H9 (cell line): ENCODE results near the gene WNT7B. TPM values are rescaled to one million over a fixed set of nuclear protein-coding genes. Genes with fewer than 3 reads are reported as not detected.
A peak's percentile ranks its signal among the peaks of the same experiment; 100 is the strongest.

Experiments used
- DNase-seq: peaks from one replicate; pipeline ENCODE4 v3.0.0-alpha.2; 2017
- H2AFZ ChIP-seq: one replicate; pipeline ENCODE4 v1.6.1; 2013; ENCODE audit warnings: mild to moderate bottlenecking, low read length, control low read depth, moderate library complexity
- H2AK5ac ChIP-seq: 2 replicates; pipeline ENCODE4 v1.6.1; 2013; ENCODE audit warnings: low read length, control low read depth, mixed read lengths; ENCODE audit not compliant: insufficient read length
- H2BK120ac ChIP-seq: one replicate; pipeline ENCODE4 v1.6.1; 2013; ENCODE audit warnings: low read depth, mild to moderate bottlenecking, low read length, control low read depth, inconsistent platforms; ENCODE audit not compliant: poor library complexity, severe bottlenecking
- H2BK12ac ChIP-seq: 2 replicates; pipeline ENCODE4 v1.6.1; 2013; ENCODE audit warnings: low read length, control low read depth, mixed read lengths, low read depth; ENCODE audit not compliant: insufficient read length
- H2BK15ac ChIP-seq: 2 replicates; pipeline ENCODE4 v1.6.1; 2013; ENCODE audit warnings: low read depth, low read length, control low read depth
- H2BK20ac ChIP-seq: one replicate; pipeline ENCODE4 v1.6.1; 2013; ENCODE audit warnings: low read depth, mild to moderate bottlenecking, low read length, control low read depth, inconsistent platforms; ENCODE audit not compliant: poor library complexity, severe bottlenecking
- H2BK5ac ChIP-seq: 2 replicates; pipeline ENCODE4 v1.6.1; 2013; ENCODE audit warnings: low read length, control low read depth, mixed read lengths; ENCODE audit not compliant: insufficient read length
- H3K14ac ChIP-seq: 2 replicates; pipeline ENCODE4 v1.6.1; 2013; ENCODE audit warnings: low read length, control low read depth; ENCODE audit not compliant: insufficient read depth
- H3K18ac ChIP-seq: 2 replicates; pipeline ENCODE4 v1.6.1; 2013; ENCODE audit warnings: low read depth, mild to moderate bottlenecking, mixed read lengths, low read length, control low read depth; ENCODE audit not compliant: insufficient read length
- H3K23ac ChIP-seq: 2 replicates; pipeline ENCODE4 v1.6.1; 2013; ENCODE audit warnings: low read length, control low read depth, mixed read lengths, low read depth; ENCODE audit not compliant: insufficient read length
- H3K23me2 ChIP-seq: 2 replicates; pipeline ENCODE4 v1.6.1; 2013; ENCODE audit warnings: low read depth, mild to moderate bottlenecking, mixed read lengths, low read length, control low read depth; ENCODE audit not compliant: insufficient read length, poor library complexity, severe bottlenecking
- H3K27ac ChIP-seq: 2 replicates; pipeline ENCODE4 v1.5.1; 2013; ENCODE audit warnings: low read length, control low read depth, mixed read lengths, low read depth; ENCODE audit not compliant: insufficient read length
- H3K27me3 ChIP-seq: 2 replicates; pipeline ENCODE4 v1.6.1; 2013; ENCODE audit warnings: low read length, control low read depth, inconsistent platforms; ENCODE audit not compliant: insufficient read depth
- H3K4ac ChIP-seq: 2 replicates; pipeline ENCODE4 v1.6.1; 2013; ENCODE audit warnings: low read depth, mild to moderate bottlenecking, control low read depth, inconsistent platforms, low read length, moderate library complexity
- H3K4me1 ChIP-seq: 2 replicates; pipeline ENCODE4 v1.6.1; 2013; ENCODE audit warnings: low read length, control low read depth, inconsistent platforms; ENCODE audit not compliant: insufficient read depth
- H3K4me2 ChIP-seq: 2 replicates; pipeline ENCODE4 v1.6.1; 2013; ENCODE audit warnings: low read length, control low read depth, mixed read lengths; ENCODE audit not compliant: insufficient read length, insufficient read depth
- H3K56ac ChIP-seq: 2 replicates; pipeline ENCODE4 v1.6.1; 2013; ENCODE audit warnings: low read depth, mild to moderate bottlenecking, mixed read lengths, low read length, control low read depth; ENCODE audit not compliant: insufficient read length
- H3K79me1 ChIP-seq: 2 replicates; pipeline ENCODE4 v1.6.1; 2013; ENCODE audit warnings: low read depth, mild to moderate bottlenecking, moderate library complexity, low read length, control low read depth, inconsistent platforms; ENCODE audit not compliant: insufficient read depth, poor library complexity, severe bottlenecking
- H3K79me2 ChIP-seq: 2 replicates; pipeline ENCODE4 v1.6.1; 2013; ENCODE audit warnings: low read length, control low read depth, inconsistent platforms; ENCODE audit not compliant: insufficient read depth
- H3K9ac ChIP-seq: 2 replicates; pipeline ENCODE4 v1.6.1; 2013; ENCODE audit warnings: low read length, control low read depth, mixed read lengths; ENCODE audit not compliant: insufficient read length; ENCODE audit errors: extremely low read depth
- H3K9me3 ChIP-seq: one replicate; pipeline ENCODE4 v1.6.1; 2013; ENCODE audit warnings: low read depth, low read length, inconsistent platforms; ENCODE audit not compliant: control insufficient read depth
- H3T11ph ChIP-seq: one replicate; pipeline ENCODE4 v1.6.1; 2013; ENCODE audit warnings: mild to moderate bottlenecking, low read length, control low read depth, inconsistent platforms
- H4K20me1 ChIP-seq: one replicate; pipeline ENCODE4 v1.6.1; 2013; ENCODE audit not compliant: control insufficient read depth, insufficient read length, insufficient read depth
- H4K5ac ChIP-seq: 2 replicates; pipeline ENCODE4 v1.6.1; 2013; ENCODE audit warnings: low read depth, mild to moderate bottlenecking, mixed read lengths, low read length, control low read depth; ENCODE audit not compliant: insufficient read length
- H4K8ac ChIP-seq: replicated peaks from 2 replicates; pipeline ENCODE4 v1.6.1; 2013; ENCODE audit warnings: low read length, control low read depth, mixed read lengths, low read depth; ENCODE audit not compliant: insufficient read length
- H4K91ac ChIP-seq: 2 replicates; pipeline ENCODE4 v1.6.1; 2013; ENCODE audit warnings: low read depth, mild to moderate bottlenecking, moderate library complexity, mixed read lengths, low read length, control low read depth; ENCODE audit not compliant: insufficient read length
- H3K27ac Mint-ChIP-seq, 3 experiments: 2 replicates in 2 of 3; 3 replicates in 1 of 3; pipeline ENCODE4 v1.8.0; 2020 to 2021; ENCODE audit warnings: mixed read lengths in 3 of 3, mild to moderate bottlenecking in 1 of 3, moderate library complexity in 1 of 3
- H3K27me3 Mint-ChIP-seq: 2 replicates; pipeline ENCODE4 v1.8.0; 2021; ENCODE audit warnings: low read depth, mild to moderate bottlenecking, moderate library complexity, mixed read lengths
- H3K36me3 Mint-ChIP-seq, 3 experiments: 2 replicates in 2 of 3; 3 replicates in 1 of 3; pipeline ENCODE4 v1.8.0; 2020 to 2021; ENCODE audit warnings: low read depth in 3 of 3, mixed read lengths in 3 of 3; ENCODE audit not compliant: insufficient read depth in 1 of 3
- H3K4me1 Mint-ChIP-seq, 2 experiments: 2 replicates each; pipeline ENCODE4 v1.8.0; 2020; ENCODE audit warnings: mixed read lengths in 2 of 2
- H3K4me3 Mint-ChIP-seq, 2 experiments: 2 replicates in 1 of 2; 3 replicates in 1 of 2; pipeline ENCODE4 v1.8.0; 2020 to 2021; ENCODE audit warnings: mild to moderate bottlenecking in 2 of 2, mixed read lengths in 2 of 2, moderate library complexity in 1 of 2
- H3K9me3 Mint-ChIP-seq, 2 experiments: 2 replicates in 1 of 2; 3 replicates in 1 of 2; pipeline ENCODE4 v1.8.0; 2020; ENCODE audit warnings: mild to moderate bottlenecking in 2 of 2, mixed read lengths in 2 of 2, moderate library complexity in 1 of 2
- CTCF ChIP-seq: fragments of 200-600 bp; sonication (generic); conservative IDR thresholded peaks from 3 replicates; pipeline ENCODE4 v1.8.0; 2021; ENCODE audit warnings: antibody characterized with exemption, mild to moderate bottlenecking
- WGBS: extraction: QIAGEN DNeasy Blood & Tissue Kit; methylation state at CpG from one replicate; pipeline ENCODE4 v1.1.7; 2013; ENCODE audit warnings: missing lambda C conversion rate, low lambda C conversion rate, mixed read lengths; ENCODE audit not compliant: insufficient read length; ENCODE audit errors: extremely low coverage; 5-methylcytosine and 5-hydroxymethylcytosine counted together
- total RNA-seq: library from RNA; stranded (reverse); gene quantifications from 2 replicates; pipeline ENCODE4 v1.2.1, GENCODE V29; 2021

WNT7B gene
- total RNA-seq, 1 experiment from 2014 or later: 0.09 TPM

GRCh38 chr22:45953178-45953577 lies 23.8 kb downstream of the WNT7B start:
- H4K91ac ChIP-seq: no peak overlapping the region
- no peak overlapping the region for H3K9ac ChIP-seq
- H3K4me3 Mint-ChIP-seq: no peak overlapping the region
- H3K4ac ChIP-seq: no peak overlapping the region
- no peak overlapping the region for H3T11ph ChIP-seq
- no peak overlapping the region for H2BK120ac ChIP-seq
- H3K56ac ChIP-seq: no peak overlapping the region
- no peak overlapping the region for H4K5ac ChIP-seq
- no peaks in the 10 kb centered on the region for H3K23me2 ChIP-seq
- no peaks in the 10 kb centered on the region for H3K27me3 ChIP-seq
- no peaks in the 10 kb centered on the region for H3K9me3 ChIP-seq
- H3K79me1 ChIP-seq: no peaks in the 10 kb centered on the region
- H3K27ac ChIP-seq: no peak overlapping the region
- no peak overlapping the region for H2BK20ac ChIP-seq
- no peaks in the 10 kb centered on the region for H3K4me1 ChIP-seq
- H4K20me1 ChIP-seq: no peaks in the 10 kb centered on the region
- H3K14ac ChIP-seq: no peak overlapping the region
- no peak overlapping the region for H2AK5ac ChIP-seq
- H3K4me1 Mint-ChIP-seq: peaks cover 0 to 9% of the 10 kb centered on the region in 2 experiments; a peak in 3 of 4 replicates
- peaks cover 8% of the 10 kb centered on the region for H3K27me3 Mint-ChIP-seq
- no peak for DNase-seq
- no peaks in the 10 kb centered on the region; a peak in 1 of 5 replicates for H3K9me3 Mint-ChIP-seq
- TF ChIP-seq CTCF: no peak
- peak overlapping the region in 1 of 3 experiments; percentile 89; a peak in 1 of 7 replicates for H3K27ac Mint-ChIP-seq
- no peaks in the 10 kb centered on the region for H3K36me3 Mint-ChIP-seq
- no peak overlapping the region for H4K8ac ChIP-seq
- no peak overlapping the region for H3K23ac ChIP-seq
- no peak overlapping the region for H2BK5ac ChIP-seq
- no CpG with 5 or more reads among the region's 18 CpGs for WGBS
- H2BK15ac ChIP-seq: no peak overlapping the region
- no peaks in the 10 kb centered on the region for H3K79me2 ChIP-seq
- H3K18ac ChIP-seq: no peak overlapping the region
- no peak overlapping the region for H3K4me2 ChIP-seq
- H2BK12ac ChIP-seq: no peak overlapping the region
- no peak overlapping the region for H2AFZ ChIP-seq
